H9 (cell line): ENCODE results near the gene PCDH9. TPM values are rescaled to one million over a fixed set of nuclear protein-coding genes. Genes with fewer than 3 reads are reported as not detected.

Experiments used
- DNase-seq: peaks from one replicate; pipeline ENCODE4 v3.0.0-alpha.2; 2017
- H2AFZ ChIP-seq: one replicate; pipeline ENCODE4 v1.6.1; 2013; ENCODE audit warnings: mild to moderate bottlenecking, low read length, control low read depth, moderate library complexity
- H2AK5ac ChIP-seq: 2 replicates; pipeline ENCODE4 v1.6.1; 2013; ENCODE audit warnings: low read length, control low read depth, mixed read lengths; ENCODE audit not compliant: insufficient read length
- H2BK120ac ChIP-seq: one replicate; pipeline ENCODE4 v1.6.1; 2013; ENCODE audit warnings: low read depth, mild to moderate bottlenecking, low read length, control low read depth, inconsistent platforms; ENCODE audit not compliant: poor library complexity, severe bottlenecking
- H2BK12ac ChIP-seq: 2 replicates; pipeline ENCODE4 v1.6.1; 2013; ENCODE audit warnings: low read length, control low read depth, mixed read lengths, low read depth; ENCODE audit not compliant: insufficient read length
- H2BK15ac ChIP-seq: 2 replicates; pipeline ENCODE4 v1.6.1; 2013; ENCODE audit warnings: low read depth, low read length, control low read depth
- H2BK20ac ChIP-seq: one replicate; pipeline ENCODE4 v1.6.1; 2013; ENCODE audit warnings: low read depth, mild to moderate bottlenecking, low read length, control low read depth, inconsistent platforms; ENCODE audit not compliant: poor library complexity, severe bottlenecking
- H2BK5ac ChIP-seq: 2 replicates; pipeline ENCODE4 v1.6.1; 2013; ENCODE audit warnings: low read length, control low read depth, mixed read lengths; ENCODE audit not compliant: insufficient read length
- H3K14ac ChIP-seq: 2 replicates; pipeline ENCODE4 v1.6.1; 2013; ENCODE audit warnings: low read length, control low read depth; ENCODE audit not compliant: insufficient read depth
- H3K18ac ChIP-seq: 2 replicates; pipeline ENCODE4 v1.6.1; 2013; ENCODE audit warnings: low read depth, mild to moderate bottlenecking, mixed read lengths, low read length, control low read depth; ENCODE audit not compliant: insufficient read length
- H3K23ac ChIP-seq: 2 replicates; pipeline ENCODE4 v1.6.1; 2013; ENCODE audit warnings: low read length, control low read depth, mixed read lengths, low read depth; ENCODE audit not compliant: insufficient read length
- H3K23me2 ChIP-seq: 2 replicates; pipeline ENCODE4 v1.6.1; 2013; ENCODE audit warnings: low read depth, mild to moderate bottlenecking, mixed read lengths, low read length, control low read depth; ENCODE audit not compliant: insufficient read length, poor library complexity, severe bottlenecking
- H3K27ac ChIP-seq: 2 replicates; pipeline ENCODE4 v1.5.1; 2013; ENCODE audit warnings: low read length, control low read depth, mixed read lengths, low read depth; ENCODE audit not compliant: insufficient read length
- H3K27me3 ChIP-seq: 2 replicates; pipeline ENCODE4 v1.6.1; 2013; ENCODE audit warnings: low read length, control low read depth, inconsistent platforms; ENCODE audit not compliant: insufficient read depth
- H3K4ac ChIP-seq: 2 replicates; pipeline ENCODE4 v1.6.1; 2013; ENCODE audit warnings: low read depth, mild to moderate bottlenecking, control low read depth, inconsistent platforms, low read length, moderate library complexity
- H3K4me1 ChIP-seq: 2 replicates; pipeline ENCODE4 v1.6.1; 2013; ENCODE audit warnings: low read length, control low read depth, inconsistent platforms; ENCODE audit not compliant: insufficient read depth
- H3K4me2 ChIP-seq: 2 replicates; pipeline ENCODE4 v1.6.1; 2013; ENCODE audit warnings: low read length, control low read depth, mixed read lengths; ENCODE audit not compliant: insufficient read length, insufficient read depth
- H3K56ac ChIP-seq: 2 replicates; pipeline ENCODE4 v1.6.1; 2013; ENCODE audit warnings: low read depth, mild to moderate bottlenecking, mixed read lengths, low read length, control low read depth; ENCODE audit not compliant: insufficient read length
- H3K79me1 ChIP-seq: 2 replicates; pipeline ENCODE4 v1.6.1; 2013; ENCODE audit warnings: low read depth, mild to moderate bottlenecking, moderate library complexity, low read length, control low read depth, inconsistent platforms; ENCODE audit not compliant: insufficient read depth, poor library complexity, severe bottlenecking
- H3K79me2 ChIP-seq: 2 replicates; pipeline ENCODE4 v1.6.1; 2013; ENCODE audit warnings: low read length, control low read depth, inconsistent platforms; ENCODE audit not compliant: insufficient read depth
- H3K9ac ChIP-seq: 2 replicates; pipeline ENCODE4 v1.6.1; 2013; ENCODE audit warnings: low read length, control low read depth, mixed read lengths; ENCODE audit not compliant: insufficient read length; ENCODE audit errors: extremely low read depth
- H3K9me3 ChIP-seq: one replicate; pipeline ENCODE4 v1.6.1; 2013; ENCODE audit warnings: low read depth, low read length, inconsistent platforms; ENCODE audit not compliant: control insufficient read depth
- H3T11ph ChIP-seq: one replicate; pipeline ENCODE4 v1.6.1; 2013; ENCODE audit warnings: mild to moderate bottlenecking, low read length, control low read depth, inconsistent platforms
- H4K20me1 ChIP-seq: one replicate; pipeline ENCODE4 v1.6.1; 2013; ENCODE audit not compliant: control insufficient read depth, insufficient read length, insufficient read depth
- H4K5ac ChIP-seq: 2 replicates; pipeline ENCODE4 v1.6.1; 2013; ENCODE audit warnings: low read depth, mild to moderate bottlenecking, mixed read lengths, low read length, control low read depth; ENCODE audit not compliant: insufficient read length
- H4K8ac ChIP-seq: replicated peaks from 2 replicates; pipeline ENCODE4 v1.6.1; 2013; ENCODE audit warnings: low read length, control low read depth, mixed read lengths, low read depth; ENCODE audit not compliant: insufficient read length
- H4K91ac ChIP-seq: 2 replicates; pipeline ENCODE4 v1.6.1; 2013; ENCODE audit warnings: low read depth, mild to moderate bottlenecking, moderate library complexity, mixed read lengths, low read length, control low read depth; ENCODE audit not compliant: insufficient read length
- H3K27ac Mint-ChIP-seq, 3 experiments: 2 replicates in 2 of 3; 3 replicates in 1 of 3; pipeline ENCODE4 v1.8.0; 2020 to 2021; ENCODE audit warnings: mixed read lengths in 3 of 3, mild to moderate bottlenecking in 1 of 3, moderate library complexity in 1 of 3
- H3K27me3 Mint-ChIP-seq: 2 replicates; pipeline ENCODE4 v1.8.0; 2021; ENCODE audit warnings: low read depth, mild to moderate bottlenecking, moderate library complexity, mixed read lengths
- H3K36me3 Mint-ChIP-seq, 3 experiments: 2 replicates in 2 of 3; 3 replicates in 1 of 3; pipeline ENCODE4 v1.8.0; 2020 to 2021; ENCODE audit warnings: low read depth in 3 of 3, mixed read lengths in 3 of 3; ENCODE audit not compliant: insufficient read depth in 1 of 3
- H3K4me1 Mint-ChIP-seq, 2 experiments: 2 replicates each; pipeline ENCODE4 v1.8.0; 2020; ENCODE audit warnings: mixed read lengths in 2 of 2
- H3K4me3 Mint-ChIP-seq, 2 experiments: 2 replicates in 1 of 2; 3 replicates in 1 of 2; pipeline ENCODE4 v1.8.0; 2020 to 2021; ENCODE audit warnings: mild to moderate bottlenecking in 2 of 2, mixed read lengths in 2 of 2, moderate library complexity in 1 of 2
- H3K9me3 Mint-ChIP-seq, 2 experiments: 2 replicates in 1 of 2; 3 replicates in 1 of 2; pipeline ENCODE4 v1.8.0; 2020; ENCODE audit warnings: mild to moderate bottlenecking in 2 of 2, mixed read lengths in 2 of 2, moderate library complexity in 1 of 2
- CTCF ChIP-seq: fragments of 200-600 bp; sonication (generic); conservative IDR thresholded peaks from 3 replicates; pipeline ENCODE4 v1.8.0; 2021; ENCODE audit warnings: antibody characterized with exemption, mild to moderate bottlenecking
- WGBS: extraction: QIAGEN DNeasy Blood & Tissue Kit; methylation state at CpG from one replicate; pipeline ENCODE4 v1.1.7; 2013; ENCODE audit warnings: missing lambda C conversion rate, low lambda C conversion rate, mixed read lengths; ENCODE audit not compliant: insufficient read length; ENCODE audit errors: extremely low coverage; 5-methylcytosine and 5-hydroxymethylcytosine counted together
- total RNA-seq: library from RNA; stranded (reverse); gene quantifications from 2 replicates; pipeline ENCODE4 v1.2.1, GENCODE V29; 2021

PCDH9 gene
- total RNA-seq, 1 experiment from 2014 or later = 0.11 TPM

DNA sequence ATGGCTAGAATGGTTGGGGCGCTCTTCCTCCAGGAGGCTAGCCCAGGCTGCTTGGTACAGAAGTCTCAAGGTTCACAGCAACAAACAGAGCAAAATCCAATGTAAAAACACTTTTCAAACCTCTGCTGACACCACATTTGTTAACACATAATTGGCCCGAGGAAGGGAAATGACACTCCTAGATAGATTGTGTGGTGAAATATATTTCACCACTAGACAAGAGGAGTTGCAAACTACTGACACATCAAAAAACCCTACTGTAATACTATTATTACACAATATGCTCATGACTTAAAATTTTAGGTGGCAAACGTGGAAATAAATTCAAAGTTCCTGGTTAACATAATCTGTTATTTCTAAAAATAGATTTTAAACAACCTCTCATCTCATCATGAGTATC lies 643.6 kb downstream of the PCDH9 start:
- no peaks in the 10 kb centered on the region for H3K79me1 ChIP-seq
- H3K18ac ChIP-seq = no peak overlapping the region
- no peak overlapping the region for H2BK120ac ChIP-seq
- H2BK15ac ChIP-seq = no peak overlapping the region
- no peaks in the 10 kb centered on the region for H3K23me2 ChIP-seq
- no CpG with 5 or more reads among the region's 3 CpGs for WGBS
- no peak overlapping the region for H3K27ac ChIP-seq
- H2BK5ac ChIP-seq = no peak overlapping the region
- H2BK12ac ChIP-seq = no peak overlapping the region
- H3K4me2 ChIP-seq = no peak overlapping the region
- no peaks in the 10 kb centered on the region for H4K20me1 ChIP-seq
- DNase-seq = no peak
- no peak overlapping the region for H3K56ac ChIP-seq
- no peaks in the 10 kb centered on the region for H3K9me3 ChIP-seq
- H3K79me2 ChIP-seq = no peaks in the 10 kb centered on the region
- H3K4me3 Mint-ChIP-seq = no peak overlapping the region
- no peaks in the 10 kb centered on the region for H3K36me3 Mint-ChIP-seq
- H4K91ac ChIP-seq = no peak overlapping the region
- H3K27me3 Mint-ChIP-seq = no peaks in the 10 kb centered on the region
- no peak for TF ChIP-seq CTCF
- no peak overlapping the region for H3K14ac ChIP-seq
- peaks cover 4 to 5% of the 10 kb centered on the region in 2 experiments for H3K4me1 Mint-ChIP-seq
- H4K5ac ChIP-seq = no peak overlapping the region
- H3K4ac ChIP-seq = no peak overlapping the region
- no peak overlapping the region for H2AFZ ChIP-seq
- H3T11ph ChIP-seq = no peak overlapping the region
- H3K9me3 Mint-ChIP-seq = no peaks in the 10 kb centered on the region
- H4K8ac ChIP-seq = no peak overlapping the region
- H3K9ac ChIP-seq = no peak overlapping the region
- H3K23ac ChIP-seq = no peak overlapping the region
- no peak overlapping the region for H2AK5ac ChIP-seq
- H3K4me1 ChIP-seq = no peaks in the 10 kb centered on the region
- H2BK20ac ChIP-seq = no peak overlapping the region
- no peaks in the 10 kb centered on the region for H3K27me3 ChIP-seq
- H3K27ac Mint-ChIP-seq = no peak overlapping the region
